Uterus (tissue), 2 donors: ENCODE data around the gene ZIC4.

ENCODE experiments used
- CTCF ChIP-seq, 4 experiments: fragments of 200-600 bp in 2 of 4; fragments of 450-650 bp in 2 of 4; sonication (generic) in 2 of 4; IDR thresholded peaks; one replicate each; pipeline ENCODE4 v1.5.1; 2016 to 2019; ENCODE audit warnings: antibody characterized with exemption in 4 of 4, mild to moderate bottlenecking in 2 of 4, moderate library complexity in 1 of 4
- POLR2A ChIP-seq, 2 donors: fragments of 450-650 bp; IDR thresholded peaks; one replicate each; pipeline ENCODE4 v1.6.1; 2016; ENCODE audit warnings: antibody characterized with exemption in 2 of 2, mild to moderate bottlenecking in 1 of 2, moderate library complexity in 1 of 2

- TF ChIP-seq CTCF (IDR thresholded peaks at IDR 0.05) = no peak
- no peak for TF ChIP-seq POLR2A (IDR thresholded peaks at IDR 0.05)
Measured at GRCh38 chr3:147447224-147447623, 40.9 kb upstream of the ZIC4 start.
